Fibroblast of skin of scalp (primary cell): ENCODE data around the gene PPP1R26.
A peak's percentile ranks its signal among the peaks of the same experiment; 100 is the strongest.
"Not testable (repeated sequence)": the region's sequence is repeated elsewhere in the genome, so short reads cannot be mapped to it uniquely, and the experiment has no call there.

ENCODE experiments used
- DNase-seq: peaks from one replicate; pipeline ENCODE4 v3.0.0-alpha.2; 2013

PPP1R26 gene

GRCh38 chr9:135522931-135523330 lies 43.3 kb downstream of the PPP1R26 start:
- no peak for DNase-seq

GRCh38 chr9:135523521-135524129 lies 44.0 kb downstream of the PPP1R26 start:
- DNase-seq = no peak

- peak; percentile 37 for DNase-seq
Observed at GRCh38 chr9:135524130-135524861, 44.7 kb downstream of the PPP1R26 start.

GRCh38 chr9:135525241-135526088 lies 45.9 kb downstream of the PPP1R26 start:
- DNase-seq = no peak

GRCh38 chr9:135526089-135526729 lies 46.6 kb downstream of the PPP1R26 start:
- DNase-seq = no peak

GRCh38 chr9:135526730-135527571 lies 47.4 kb downstream of the PPP1R26 start:
- DNase-seq = no peak

- DNase-seq = not testable (repeated sequence)
Observed at GRCh38 chr9:135528842-135529435, 49.4 kb downstream of the PPP1R26 start.

- no peak for DNase-seq
Observed at GRCh38 chr9:135530146-135530545, 50.6 kb downstream of the PPP1R26 start.

- DNase-seq = no peak
Observed at GRCh38 chr9:135531096-135531495, 51.5 kb downstream of the PPP1R26 start.

- no peak for DNase-seq
Observed at GRCh38 chr9:135533113-135533512, 53.5 kb downstream of the PPP1R26 start.

GRCh38 chr9:135533674-135534073 lies 54.1 kb downstream of the PPP1R26 start:
- no peak for DNase-seq

- DNase-seq = peak; percentile 10
Observed at GRCh38 chr9:135534192-135534711, 54.7 kb downstream of the PPP1R26 start.

GRCh38 chr9:135534826-135535225 lies 55.2 kb downstream of the PPP1R26 start:
- not testable (repeated sequence) for DNase-seq

- DNase-seq = not testable (repeated sequence)
Observed at GRCh38 chr9:135535631-135536030, 56.0 kb downstream of the PPP1R26 start.

GRCh38 chr9:135536216-135536615 lies 56.6 kb downstream of the PPP1R26 start:
- DNase-seq = peak; percentile 79
